Amygdala (tissue), 56 donors: ENCODE results near the gene PPIL1.
"Not testable (repeated sequence)": the region's sequence is repeated elsewhere in the genome, so short reads cannot be mapped to it uniquely, and the experiment has no call there.

Source experiments
- DNase-seq, 56 donors: peaks; one replicate each; lab custom pipeline; 2025; lab: John Stamatoyannopoulos, UW

Gene PPIL1

GRCh38 chr6:36874443-36875249 is at the start of gene PPIL1:
PPIL1 (minus strand) TSS chr6:36874803; CDS start chr6:36874772, 31 bp downstream.
- peak in 55 of 56 donors; percentile 37 to 94 (median 80) for DNase-seq

GRCh38 chr6:36924131-36924530 is 49.5 kb upstream of the PPIL1 start:
- no peak for DNase-seq

GRCh38 chr6:36920546-36920945 is 45.9 kb upstream of the PPIL1 start:
- DNase-seq = no peak

- no peak for DNase-seq
Observed at GRCh38 chr6:36920049-36920448, 45.4 kb upstream of the PPIL1 start.

GRCh38 chr6:36917541-36918193 is 43.1 kb upstream of the PPIL1 start:
- no peak for DNase-seq

GRCh38 chr6:36916126-36916525 is 41.5 kb upstream of the PPIL1 start:
- no peak for DNase-seq

GRCh38 chr6:36915599-36915998 is 41.0 kb upstream of the PPIL1 start:
- no peak for DNase-seq

- peak in 2 of 56 donors; percentile 18 to 20 for DNase-seq
Observed at GRCh38 chr6:36914227-36914794, 39.7 kb upstream of the PPIL1 start.

- no peak for DNase-seq
Observed at GRCh38 chr6:36913082-36913481, 38.5 kb upstream of the PPIL1 start.

GRCh38 chr6:36912586-36912985 is 38.0 kb upstream of the PPIL1 start:
- peak in 8 of 56 donors; percentile 5 to 23 (median 16) for DNase-seq

GRCh38 chr6:36912030-36912454 is 37.4 kb upstream of the PPIL1 start:
- peak in 2 of 56 donors; percentile 22 to 37 for DNase-seq

- DNase-seq = no peak
Observed at GRCh38 chr6:36908747-36909146, 34.1 kb upstream of the PPIL1 start.

GRCh38 chr6:36907781-36908180 is 33.2 kb upstream of the PPIL1 start:
- peak in 24 of 56 donors; percentile 2 to 81 (median 26) for DNase-seq

- peak in 21 of 56 donors; percentile 5 to 56 (median 26) for DNase-seq
Observed at GRCh38 chr6:36906539-36907325, 32.1 kb upstream of the PPIL1 start.

- no peak for DNase-seq
Observed at GRCh38 chr6:36904851-36905393, 30.3 kb upstream of the PPIL1 start.

- no peak for DNase-seq
Observed at GRCh38 chr6:36904114-36904513, 29.5 kb upstream of the PPIL1 start.

GRCh38 chr6:36897609-36898008 is 23.0 kb upstream of the PPIL1 start:
- no peak for DNase-seq

GRCh38 chr6:36893976-36894932 is 19.7 kb upstream of the PPIL1 start:
- DNase-seq = no peak

- DNase-seq = not testable (repeated sequence)
Observed at GRCh38 chr6:36891153-36891552, 16.6 kb upstream of the PPIL1 start.
